SK-N-MC (cell line): ENCODE data around the gene SAMD8.

Experiments
- EZH2 ChIP-seq: fragments of 200-600 bp; sonication (generic); IDR thresholded peaks from one replicate; pipeline ENCODE4 v1.6.1; 2017; ENCODE audit warnings: antibody characterized with exemption
- FOXP2 ChIP-seq: optimal IDR thresholded peaks from 2 replicates; pipeline ENCODE3; 2011; ENCODE audit warnings: mild to moderate bottlenecking, moderate library complexity; ENCODE audit not compliant: insufficient read depth; ENCODE audit errors: extremely low read length, control extremely low read depth
- POLR2AphosphoS5 ChIP-seq: IDR thresholded peaks from 2 replicates; pipeline ENCODE4 v1.6.1; 2012; ENCODE audit warnings: mild to moderate bottlenecking, low read depth, low read length, borderline replicate concordance

DNA sequence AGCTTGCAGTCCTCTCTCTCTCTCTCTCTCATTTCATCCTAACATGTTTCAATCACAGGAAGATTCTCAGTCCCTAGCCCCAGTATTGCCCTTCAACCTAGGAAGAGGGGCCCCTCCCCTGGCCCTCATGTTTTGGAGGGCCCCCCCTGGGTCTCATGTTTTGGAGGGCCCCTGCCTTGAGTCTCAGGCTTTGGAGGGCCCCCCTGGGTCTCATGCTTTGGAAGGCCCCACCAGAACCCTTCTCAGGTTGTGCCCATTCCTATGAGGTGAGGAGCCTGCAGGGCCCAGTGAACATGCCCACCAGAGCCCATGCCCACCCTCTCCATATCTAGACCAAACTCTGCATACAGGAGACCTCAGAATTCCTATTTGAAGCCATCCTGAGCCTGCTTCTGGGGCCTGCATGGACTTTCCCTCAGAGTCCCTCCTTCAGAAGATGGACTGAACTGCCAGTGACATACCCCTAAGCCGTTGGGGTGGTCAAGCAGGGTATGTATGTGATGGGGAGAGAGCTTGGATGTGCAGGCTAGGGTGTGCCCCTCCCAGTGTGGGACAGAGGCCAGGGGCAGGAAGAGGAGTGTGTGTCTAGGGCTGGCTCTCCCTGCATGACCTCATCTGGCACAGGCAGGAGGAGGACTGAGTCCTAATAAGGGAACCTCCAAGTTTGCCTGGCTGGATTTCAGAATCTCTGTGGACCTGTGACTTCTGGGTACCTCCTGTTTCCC is 91.0 kb downstream of the SAMD8 start:
- TF ChIP-seq POLR2AphosphoS5 (no peak), EZH2 (no peak), FOXP2 (no peak)
